ENCODE measurements around the gene SMNDC1. TPM values are rescaled to one million over a fixed set of nuclear protein-coding genes. Genes with fewer than 3 reads are reported as not detected.

Gene SMNDC1
- total RNA-seq, 1 experiment from 2014 or later, result 26.9 TPM

GRCh38 chr10:110279407-110279986 lies 25.2 kb downstream of the SMNDC1 start:
- peak; percentile 20 to 39 for DNase-seq
- intact Hi-C loops (cut with micrococcal nuclease; ENCODE audit: unreplicated experiment), result loop anchor here (1.0 to 5.0 kb wide), 4 partner anchors 52 to 395 kb away; no protein-coding TSS in a partner anchor
- H3K4me2 ChIP-seq, result peak overlapping the region; percentile 28; the same call in 1 of the 2 replicates
- H3K27me3 ChIP-seq (ENCODE audit: insufficient read depth, low read depth), result no peaks in the 10 kb centered on the region
- no peak overlapping the region for H2AFZ ChIP-seq
- H3K79me2 ChIP-seq (ENCODE audit: low read depth), result no peaks in the 10 kb centered on the region
- no peaks in the 10 kb centered on the region for H3K4me1 ChIP-seq (replicated peaks; ENCODE audit: insufficient read depth)
- peaks cover 4% of the 10 kb centered on the region; the same call in 1 of the 2 replicates for H3K36me3 ChIP-seq (ENCODE audit: low read depth)
- H3K9me2 ChIP-seq (ENCODE audit: insufficient read depth), result no peaks in the 10 kb centered on the region
- no TSS peak for BruUV-seq (replicated peaks)
- no peaks in the 10 kb centered on the region for H3F3A ChIP-seq (ENCODE audit: insufficient read depth, low read depth)
- H3K27ac ChIP-seq, result no peak overlapping the region
- H3K9me3 ChIP-seq (ENCODE audit: insufficient read depth, low read depth), result no peaks in the 10 kb centered on the region
- no peak overlapping the region for H3K4me3 ChIP-seq
- CTCF ChIA-PET, result interaction anchor here (1.1 kb wide), 1 partner anchor 395 kb away, joined by 3 read pairs; no protein-coding TSS in a partner anchor
- POLR2A ChIA-PET (ENCODE audit: unreplicated experiment), result no interaction called here
- TF ChIP-seq EZH2 (IDR thresholded peaks at IDR 0.05; ENCODE audit: low read depth) (no peak), CTCF (conservative IDR thresholded peaks at IDR 0.05) (peak; percentile 68)
- H4K20me1 ChIP-seq (ENCODE audit: insufficient read depth), result no peaks in the 10 kb centered on the region

GRCh38 chr10:110278562-110279406 lies 25.9 kb downstream of the SMNDC1 start:
- peak overlapping the region; percentile 28; the same call in 1 of the 2 replicates for H3K4me2 ChIP-seq
- intact Hi-C loops (cut with micrococcal nuclease; ENCODE audit: unreplicated experiment), result loop anchor here (1.0 to 5.0 kb wide), 4 partner anchors 51 to 394 kb away; no protein-coding TSS in a partner anchor
- H2AFZ ChIP-seq, result no peak overlapping the region
- no peak for DNase-seq
- POLR2A ChIA-PET (ENCODE audit: unreplicated experiment), result no interaction called here
- H3K79me2 ChIP-seq (ENCODE audit: low read depth), result no peaks in the 10 kb centered on the region
- H3F3A ChIP-seq (ENCODE audit: insufficient read depth, low read depth), result no peaks in the 10 kb centered on the region
- CTCF ChIA-PET, result interaction anchor here (0.5 to 1.1 kb wide), 3 partner anchors 25 to 394 kb away, joined by 3 read pairs; no protein-coding TSS in a partner anchor
- H3K4me3 ChIP-seq, result no peak overlapping the region
- H3K9me2 ChIP-seq (ENCODE audit: insufficient read depth), result no peaks in the 10 kb centered on the region
- no peak overlapping the region for H3K27ac ChIP-seq
- H3K4me1 ChIP-seq (replicated peaks; ENCODE audit: insufficient read depth), result no peaks in the 10 kb centered on the region
- H4K20me1 ChIP-seq (ENCODE audit: insufficient read depth), result no peaks in the 10 kb centered on the region
- peaks cover 4% of the 10 kb centered on the region; the same call in 1 of the 2 replicates for H3K36me3 ChIP-seq (ENCODE audit: low read depth)
- no peaks in the 10 kb centered on the region for H3K27me3 ChIP-seq (ENCODE audit: insufficient read depth, low read depth)
- no peak for TF ChIP-seq EZH2 (IDR thresholded peaks at IDR 0.05; ENCODE audit: low read depth)
- TF ChIP-seq CTCF (conservative IDR thresholded peaks at IDR 0.05), result no peak
- BruUV-seq (replicated peaks), result no TSS peak
- no peaks in the 10 kb centered on the region for H3K9me3 ChIP-seq (ENCODE audit: insufficient read depth, low read depth)

GRCh38 chr10:110277591-110277990 lies 27.1 kb downstream of the SMNDC1 start:
- ChIA-PET CTCF (no interaction called here), POLR2A (ENCODE audit: unreplicated experiment) (no interaction called here)
- Histone ChIP-seq H2AFZ (no peak overlapping the region), H3K79me2 (ENCODE audit: low read depth) (no peaks in the 10 kb centered on the region), H4K20me1 (ENCODE audit: insufficient read depth) (no peaks in the 10 kb centered on the region), H3K27me3 (ENCODE audit: insufficient read depth, low read depth) (no peaks in the 10 kb centered on the region), H3K27ac (no peak overlapping the region), H3K36me3 (ENCODE audit: low read depth) (peaks cover 4% of the 10 kb centered on the region; the same call in 1 of the 2 replicates), H3K4me1 (replicated peaks; ENCODE audit: insufficient read depth) (peaks cover 4% of the 10 kb centered on the region; the same call in 1 of the 2 replicates), H3K4me3 (no peak overlapping the region), H3K9me3 (ENCODE audit: insufficient read depth, low read depth) (no peaks in the 10 kb centered on the region), H3K9me2 (ENCODE audit: insufficient read depth) (no peaks in the 10 kb centered on the region), H3K4me2 (no peak overlapping the region), H3F3A (ENCODE audit: insufficient read depth, low read depth) (no peaks in the 10 kb centered on the region)
- no peak for TF ChIP-seq CTCF (conservative IDR thresholded peaks at IDR 0.05)
- TF ChIP-seq EZH2 (IDR thresholded peaks at IDR 0.05; ENCODE audit: low read depth), result no peak
- intact Hi-C loops (cut with micrococcal nuclease; ENCODE audit: unreplicated experiment), result loop anchor here (5.0 kb wide), 1 partner anchor 50 kb away; no protein-coding TSS in a partner anchor
- no peak for DNase-seq
- BruUV-seq (replicated peaks), result no TSS peak

Measured in PC-9 (cell line).